ENCODE data around the gene SLC26A1.
A peak's percentile ranks its signal among the peaks of the same experiment; 100 is the strongest.

The SLC26A1 gene

DNA sequence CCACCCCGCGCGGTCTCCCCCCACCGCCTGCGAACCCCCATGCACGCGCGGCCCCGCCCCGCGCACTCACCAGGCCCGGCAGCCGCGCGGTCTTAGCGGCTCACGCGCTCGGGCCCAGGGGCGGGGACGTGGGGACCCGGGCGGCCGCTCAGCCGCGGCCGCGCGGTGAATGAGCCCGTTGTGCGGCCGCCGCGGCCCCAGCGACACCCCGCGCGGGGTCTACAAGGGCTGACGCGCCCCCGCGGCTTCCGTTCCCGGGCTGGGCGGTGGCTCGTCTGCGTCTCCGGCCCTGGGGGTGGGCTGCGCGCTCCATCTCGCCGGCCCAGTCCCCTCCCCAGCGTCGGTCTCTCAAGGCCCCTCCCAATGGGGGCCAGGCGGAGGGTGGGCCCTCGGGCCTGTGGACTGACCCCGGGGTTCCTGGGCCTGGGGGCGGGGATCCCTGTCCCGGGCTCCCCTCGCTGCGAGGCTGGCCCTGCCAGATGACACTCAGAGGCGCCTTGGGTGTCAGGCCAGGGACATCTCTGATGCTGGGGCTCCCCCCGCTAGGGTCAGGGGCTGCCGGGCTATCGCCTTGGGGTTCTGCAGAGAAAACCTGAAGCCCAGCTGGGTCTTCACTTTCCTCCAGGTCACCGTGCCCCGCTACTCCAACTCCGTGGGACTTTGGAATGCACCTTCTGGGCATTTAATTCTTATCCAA lies 4.3 kb upstream of the SLC26A1 start:
- peak; percentile 63 for DNase-seq

DNA sequence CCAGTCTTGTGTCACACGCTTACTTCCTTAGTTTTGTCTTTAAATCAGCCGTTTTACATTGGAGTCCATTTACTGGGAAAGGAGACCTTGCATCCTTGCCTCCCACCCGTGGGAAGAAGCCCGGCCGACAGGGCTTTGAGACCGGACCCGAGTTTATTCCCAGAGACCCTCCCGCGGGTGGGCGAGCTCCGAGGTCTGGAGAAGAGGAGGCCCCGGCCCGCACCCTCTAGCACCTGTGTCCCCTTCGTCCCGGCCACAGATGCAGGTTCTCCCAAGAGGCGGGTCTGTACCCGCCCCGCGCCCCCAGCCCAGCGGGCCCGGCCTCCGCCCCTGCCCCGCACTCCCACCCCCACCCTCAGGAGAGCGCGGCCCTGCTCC lies 3.8 kb upstream of the SLC26A1 start:
- no peak for DNase-seq

DNA sequence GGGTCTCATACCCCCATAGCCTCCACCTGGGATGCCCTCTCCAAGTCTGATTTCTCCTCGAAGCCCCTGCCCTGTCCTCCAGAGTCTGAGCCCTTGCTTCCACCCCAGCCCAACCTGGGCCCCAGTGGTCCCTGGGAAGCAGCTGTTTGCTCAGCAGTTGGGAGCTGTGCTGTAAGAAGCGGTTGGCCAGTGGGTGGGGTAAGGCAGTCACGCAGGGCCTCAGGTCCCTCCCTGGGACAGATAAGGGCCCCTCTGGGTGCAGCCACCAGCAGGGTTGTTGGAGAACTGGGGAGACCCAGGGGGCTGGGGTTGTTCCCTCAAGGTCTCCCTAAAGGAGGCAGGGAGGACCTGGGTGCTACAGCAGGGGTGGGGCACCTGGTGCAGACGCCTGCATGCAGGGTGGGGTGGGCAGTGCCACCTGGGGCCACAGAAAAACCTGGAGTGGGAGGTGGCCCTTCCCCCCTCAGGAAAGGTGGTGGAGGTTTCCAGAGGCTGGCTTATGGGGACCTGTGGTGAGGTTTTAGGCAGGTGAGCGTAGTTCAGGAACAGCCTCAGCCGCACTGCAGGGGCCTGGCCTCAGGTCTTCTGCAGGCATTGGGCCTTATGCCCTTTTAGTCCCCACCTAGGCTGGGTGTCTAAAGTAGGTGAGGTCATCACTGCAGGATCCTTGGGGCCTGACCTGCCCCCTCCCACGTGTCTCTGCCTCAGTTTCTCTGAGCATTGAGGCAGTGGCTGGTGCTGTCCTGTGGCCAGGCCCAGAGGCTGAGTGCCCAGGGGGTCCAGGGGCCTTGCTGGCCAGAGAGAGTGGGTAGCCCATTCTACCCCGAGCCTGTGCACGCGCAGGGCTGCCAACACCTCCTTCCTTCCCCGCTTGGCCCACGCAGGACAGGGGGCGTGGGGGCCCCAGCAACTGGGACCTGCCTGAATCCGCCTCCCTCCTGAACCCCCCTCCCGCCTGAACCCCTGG lies 3.1 kb upstream of the SLC26A1 start:
- no peak for DNase-seq

DNA sequence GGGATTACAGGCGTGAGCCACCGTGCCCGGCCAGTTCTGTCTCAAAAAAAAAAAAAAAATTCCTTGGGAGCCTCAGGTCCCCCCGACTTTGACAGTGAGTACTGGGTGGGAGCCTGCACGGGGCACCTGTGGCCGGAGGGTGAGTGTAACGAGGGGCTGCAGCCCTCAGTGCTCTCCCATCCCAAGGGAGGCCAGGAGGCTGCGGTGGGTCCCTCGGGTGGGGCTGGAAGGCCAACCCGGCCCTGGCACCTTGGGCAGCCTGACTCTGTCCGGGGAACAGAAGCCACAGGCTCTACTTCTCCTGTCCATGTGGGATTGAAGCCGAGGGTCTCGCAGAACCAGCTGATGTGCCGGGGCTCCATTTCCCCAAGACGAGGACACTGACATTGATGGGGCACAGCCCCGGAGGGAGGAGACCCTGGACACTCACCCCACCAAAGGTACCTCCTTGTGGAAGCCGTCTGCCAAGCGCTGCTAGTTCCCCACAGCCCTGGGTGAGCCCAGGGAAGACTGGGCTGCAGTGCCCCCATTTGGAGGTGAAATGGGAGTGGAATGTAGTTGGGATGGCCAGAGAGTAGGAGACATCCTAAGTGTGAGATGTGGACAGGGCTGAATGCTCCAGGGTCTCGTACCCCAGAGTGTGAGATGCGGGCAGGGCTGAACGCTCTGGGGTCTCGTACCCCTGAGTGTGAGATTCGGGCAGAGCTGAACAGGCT lies 2.3 kb upstream of the SLC26A1 start:
- no peak for DNase-seq

DNA sequence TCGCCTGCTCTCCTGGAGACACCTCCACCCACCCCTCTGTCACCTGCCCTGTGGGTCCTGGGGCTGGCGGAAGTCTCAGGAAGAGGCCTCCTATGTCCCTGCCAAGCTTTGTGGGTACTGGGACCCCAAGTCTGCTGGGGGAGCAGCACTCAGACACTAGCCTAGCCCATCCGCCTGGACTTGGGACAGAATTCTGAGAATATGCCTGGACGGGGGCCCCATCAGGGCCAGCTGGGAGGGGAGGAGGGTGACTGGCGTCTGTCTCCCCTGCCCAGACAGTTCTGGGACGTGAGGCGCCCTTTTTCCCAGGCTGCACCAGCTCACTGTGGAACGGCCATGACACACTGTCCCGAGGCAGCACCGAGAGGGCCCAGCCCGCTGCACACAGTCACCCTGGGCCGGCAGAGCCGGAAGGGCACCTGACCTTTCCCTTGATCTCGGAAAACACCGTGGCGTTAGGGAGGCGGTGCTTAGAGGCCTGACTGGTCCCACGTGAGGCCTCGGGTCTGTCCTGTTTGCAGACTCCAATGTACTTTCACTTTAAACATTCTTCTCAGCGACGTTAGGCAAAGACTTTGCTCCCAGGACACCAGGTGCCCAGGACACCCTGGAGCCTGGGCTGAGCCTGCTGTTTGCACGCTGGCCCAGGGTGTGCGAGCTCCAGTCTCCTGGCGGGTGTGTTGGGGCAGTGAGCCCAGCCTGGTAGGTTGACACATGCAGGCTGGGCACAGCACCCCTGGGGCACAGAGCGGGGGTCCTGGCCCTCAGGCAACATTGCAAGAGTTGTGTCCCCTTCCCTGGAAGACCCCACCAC lies 700 bp downstream of the SLC26A1 start:
- DNase-seq = no peak

DNA sequence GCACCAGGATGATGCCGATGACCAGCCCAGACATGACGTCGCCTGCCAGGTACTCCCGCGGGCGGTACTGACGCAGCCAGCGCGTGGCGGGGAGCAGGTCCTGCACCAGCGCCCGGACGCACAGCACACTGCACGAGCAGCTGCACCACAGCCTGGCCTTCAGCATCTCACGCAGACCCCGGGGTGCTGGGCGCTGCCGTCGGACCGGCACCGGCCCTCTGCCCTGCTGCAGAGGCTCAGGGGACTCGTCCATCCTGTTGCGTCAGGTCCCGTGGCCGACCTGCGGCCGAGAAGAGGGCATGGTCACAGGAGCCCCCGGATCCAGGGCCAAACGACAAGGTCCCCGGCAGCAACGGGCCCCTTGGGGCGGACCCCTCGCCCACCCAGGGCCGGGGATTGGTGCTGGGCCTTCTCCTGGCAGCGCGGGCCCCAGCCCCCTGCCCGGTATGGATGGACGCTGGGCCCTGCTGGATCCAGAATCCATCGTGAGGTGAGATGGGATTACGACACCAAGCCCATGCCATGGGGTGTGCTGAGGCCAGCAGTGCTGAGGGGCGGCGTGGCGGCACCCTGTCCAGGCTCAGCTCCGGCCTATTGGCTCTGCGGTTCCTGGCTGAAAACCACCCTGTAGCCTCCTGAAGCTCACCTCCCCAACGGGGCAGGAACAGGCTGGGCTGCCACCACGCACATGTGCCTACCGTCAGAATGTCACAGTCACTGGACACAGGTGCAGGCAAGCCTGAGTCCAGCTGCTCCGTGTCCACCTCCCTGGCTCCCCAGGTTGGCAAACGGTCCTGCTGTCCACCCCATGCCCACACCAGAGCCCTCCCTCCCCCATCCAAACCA lies 1.5 kb downstream of the SLC26A1 start:
- DNase-seq = no peak

DNA sequence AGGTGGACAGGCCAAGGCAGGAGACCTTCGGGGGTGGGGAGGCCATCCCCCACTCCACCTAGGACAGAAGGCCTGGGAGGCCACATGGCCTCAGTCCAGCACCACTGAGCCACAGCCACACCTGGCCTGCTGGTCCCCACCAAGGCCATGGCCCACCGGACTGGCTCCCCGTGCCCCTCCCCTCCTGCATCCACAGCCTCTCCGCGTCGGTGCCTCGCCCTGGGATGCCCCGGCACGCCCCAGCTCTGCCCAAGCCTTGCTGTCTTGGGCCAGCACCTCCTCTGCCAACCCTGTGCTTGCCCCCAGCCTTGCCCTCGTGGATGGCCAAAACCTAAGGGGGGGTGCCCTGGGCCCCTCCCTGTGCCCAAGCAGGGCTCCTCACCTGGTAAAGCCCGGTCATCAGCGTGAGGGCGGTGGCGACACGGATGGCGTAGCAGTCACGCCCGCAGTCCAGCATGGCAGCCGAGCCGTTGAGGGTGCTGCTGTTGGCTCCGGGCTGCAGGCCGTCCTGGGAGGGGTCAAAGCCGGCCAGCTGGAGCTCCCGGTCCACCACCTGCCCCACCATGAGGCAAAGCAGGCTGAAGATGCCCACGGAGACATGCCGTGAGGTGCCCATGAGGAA lies 2.3 kb downstream of the SLC26A1 start:
- no peak for DNase-seq

DNA sequence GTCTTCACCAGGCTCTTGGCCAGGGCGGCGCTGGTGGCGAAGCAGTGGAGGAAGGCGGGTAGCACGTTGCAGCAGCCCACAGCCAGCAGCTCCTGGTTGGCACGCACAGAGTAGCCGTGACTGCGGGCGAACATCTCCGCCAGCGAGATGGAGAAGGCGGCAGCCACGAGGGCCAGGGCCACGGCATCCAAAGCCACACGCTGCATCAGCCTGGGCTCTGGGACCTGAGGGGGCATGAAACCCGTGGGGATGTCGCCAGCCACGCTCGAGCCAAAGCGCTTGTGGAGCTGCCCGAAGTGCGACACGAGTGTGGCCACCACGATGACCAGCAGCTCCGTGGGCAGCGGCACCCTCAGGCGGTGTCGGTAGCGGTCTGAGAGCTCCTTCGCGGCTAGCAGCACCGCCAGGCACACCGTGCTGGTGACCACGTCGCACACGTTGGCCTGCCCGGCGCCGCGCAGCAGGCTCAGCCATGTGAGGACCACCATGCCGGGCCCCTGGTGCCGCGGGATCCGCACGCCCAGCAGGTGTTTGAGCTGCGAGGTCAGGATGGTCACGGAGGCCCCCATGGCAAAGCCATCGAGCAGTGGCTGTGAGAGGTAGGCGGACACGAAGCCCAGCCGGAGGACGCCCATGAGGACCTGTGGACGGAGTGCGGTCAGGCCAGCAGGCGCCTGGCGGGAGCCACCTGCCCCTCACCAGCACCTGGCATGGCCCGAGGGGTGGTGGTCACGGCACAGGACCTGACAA lies 3.3 kb downstream of the SLC26A1 start:
- no peak for DNase-seq

DNA sequence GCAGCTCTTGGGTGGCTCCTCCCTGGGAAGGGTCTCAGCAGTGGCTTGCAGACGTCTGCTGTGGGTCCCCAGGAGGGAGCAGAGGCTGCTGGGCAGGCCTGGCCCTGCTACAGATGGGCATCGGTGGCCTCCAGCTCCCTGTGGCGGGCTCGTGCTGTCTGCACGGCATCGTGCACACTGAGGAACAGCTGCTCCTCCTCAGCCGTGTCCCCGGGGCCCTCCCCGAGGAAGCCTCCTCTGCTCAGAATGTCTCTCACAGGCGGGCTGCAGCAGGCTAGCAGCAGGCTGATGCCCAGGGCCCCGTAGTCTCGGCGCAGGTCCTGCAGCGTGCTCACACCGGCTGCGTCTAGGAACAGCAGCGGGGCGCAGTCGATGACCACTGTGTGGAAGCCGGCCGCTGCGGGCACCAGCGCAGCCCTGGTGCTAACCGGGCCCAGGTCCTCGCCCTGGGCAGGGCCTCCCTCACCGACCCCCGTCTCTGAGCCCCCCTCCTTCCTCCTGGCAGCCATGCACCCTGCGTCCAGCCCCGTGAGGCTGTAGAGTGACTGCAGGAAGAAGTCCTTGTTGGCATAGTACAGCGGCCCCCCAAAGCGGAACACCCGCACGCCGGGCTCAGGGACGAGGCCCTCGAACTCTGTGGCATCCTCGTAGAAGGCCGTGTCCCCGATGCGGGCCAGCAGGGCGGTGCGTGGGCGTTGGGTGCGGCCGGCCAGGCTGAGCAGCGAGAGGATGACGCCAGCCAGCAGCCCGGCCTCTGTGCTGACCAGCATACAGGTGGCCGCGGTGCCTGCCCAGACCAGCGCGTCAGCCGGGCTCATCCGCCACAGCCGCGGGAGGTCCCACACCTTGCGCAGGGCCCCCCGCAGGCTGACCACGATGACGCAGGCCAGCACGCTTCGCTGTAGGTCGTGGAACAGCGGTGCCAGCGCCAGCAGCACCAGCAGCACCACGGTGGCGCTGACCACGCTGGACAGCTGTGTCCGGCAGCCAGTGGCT lies 4.2 kb downstream of the SLC26A1 start:
- peak; percentile 50 for DNase-seq

DNA sequence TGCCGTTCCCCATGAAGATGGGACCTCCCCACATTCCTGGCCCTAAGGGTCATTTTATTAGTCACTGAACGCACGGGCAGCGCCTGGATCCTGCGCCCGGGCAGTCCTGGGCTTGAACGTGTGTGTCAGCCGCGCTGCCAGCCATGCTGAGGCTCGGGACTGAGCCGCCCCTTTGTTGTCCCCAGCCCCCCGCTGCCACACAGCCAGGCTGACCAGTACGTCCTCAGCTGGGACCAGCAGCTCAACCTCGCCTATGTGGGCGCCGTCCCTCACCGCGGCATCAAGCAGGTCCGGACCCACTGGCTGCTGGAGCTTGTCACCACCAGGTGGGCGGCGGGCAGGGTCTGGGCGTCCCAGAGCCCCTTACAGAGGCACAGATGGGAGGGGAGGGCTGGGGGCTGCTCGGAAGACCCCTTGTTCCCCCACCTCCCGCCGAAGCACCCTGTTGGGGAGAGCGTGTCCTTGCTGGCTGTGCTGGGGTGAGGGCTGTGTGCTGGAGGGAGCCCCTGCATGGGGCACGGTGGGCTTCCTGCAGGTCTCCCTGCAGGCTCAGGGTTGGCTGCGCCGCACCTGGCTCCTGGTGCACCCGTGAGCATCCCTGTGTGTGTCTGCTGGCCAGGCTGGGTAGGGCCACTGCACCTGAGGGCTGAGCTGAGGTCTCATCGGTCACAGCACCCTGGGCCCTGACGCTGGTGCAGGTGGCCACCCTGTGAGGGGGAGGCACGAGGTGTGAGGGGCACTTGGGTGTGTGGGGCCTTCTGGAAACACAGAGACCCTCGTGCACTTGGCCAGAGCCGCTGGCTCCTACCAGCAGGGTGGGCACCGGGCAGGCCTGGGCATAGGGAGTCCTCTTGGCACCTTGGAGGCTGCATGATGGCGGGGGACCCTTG lies 5.3 kb downstream of the SLC26A1 start:
- DNase-seq = no peak

DNA sequence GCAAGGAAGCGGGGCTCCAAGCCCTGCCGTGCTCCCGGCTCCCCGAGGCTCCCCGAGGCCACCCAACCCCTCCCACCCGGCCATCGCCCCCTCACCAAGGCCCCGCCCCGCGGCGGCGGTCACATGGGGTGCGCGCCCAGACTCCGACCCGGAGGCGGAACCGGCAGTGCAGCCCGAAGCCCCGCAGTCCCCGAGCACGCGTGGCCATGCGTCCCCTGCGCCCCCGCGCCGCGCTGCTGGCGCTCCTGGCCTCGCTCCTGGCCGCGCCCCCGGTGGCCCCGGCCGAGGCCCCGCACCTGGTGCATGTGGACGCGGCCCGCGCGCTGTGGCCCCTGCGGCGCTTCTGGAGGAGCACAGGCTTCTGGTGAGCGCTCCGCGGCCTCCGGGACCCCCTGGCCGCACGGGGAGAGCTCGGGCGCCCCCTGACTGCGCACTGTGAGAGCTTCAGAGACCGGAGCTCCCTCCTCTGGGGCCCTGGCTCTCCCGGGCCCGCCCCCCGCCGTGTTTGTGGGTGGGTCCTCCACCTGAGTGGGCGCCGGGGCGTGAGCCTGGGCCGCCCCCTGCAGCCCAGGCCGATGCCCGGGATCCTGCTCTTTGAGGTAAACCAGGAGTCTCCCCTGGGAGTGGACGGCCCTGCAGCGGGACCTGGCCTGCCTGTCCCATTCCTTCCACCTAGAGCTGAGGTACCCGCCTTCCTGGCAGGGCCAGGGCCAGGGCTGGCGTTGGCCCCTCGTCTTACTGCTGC lies 6.2 kb downstream of the SLC26A1 start, which contains the start of gene IDUA:
IDUA (plus strand) TSS at position 166 of the 745 bp plus-strand sequence; CDS start at position 207, 41 bp downstream.
- peak; percentile 79 for DNase-seq

DNA sequence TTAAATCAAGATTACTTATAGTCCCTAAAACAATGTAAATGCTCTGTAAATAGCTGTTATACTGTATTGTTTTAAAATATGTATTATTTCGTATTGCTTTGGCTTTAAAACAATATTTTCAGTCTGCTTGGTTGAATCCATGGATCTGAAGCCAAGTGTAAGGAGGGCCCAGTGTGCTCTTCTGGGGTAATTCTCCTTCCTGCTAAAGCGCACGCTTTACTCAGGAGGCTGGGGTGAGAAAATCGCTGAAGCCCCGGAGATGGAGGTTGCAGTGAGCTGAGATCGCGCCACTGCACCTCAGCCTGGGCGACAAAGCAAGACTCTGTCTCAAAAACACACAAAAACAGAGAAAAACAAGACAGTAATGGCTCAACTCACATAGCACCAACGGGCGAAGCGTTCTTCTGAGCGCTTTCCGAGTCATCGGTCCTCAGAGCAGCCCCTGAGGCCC lies 6.8 kb downstream of the SLC26A1 start:
- peak; percentile 79 for DNase-seq

DNA sequence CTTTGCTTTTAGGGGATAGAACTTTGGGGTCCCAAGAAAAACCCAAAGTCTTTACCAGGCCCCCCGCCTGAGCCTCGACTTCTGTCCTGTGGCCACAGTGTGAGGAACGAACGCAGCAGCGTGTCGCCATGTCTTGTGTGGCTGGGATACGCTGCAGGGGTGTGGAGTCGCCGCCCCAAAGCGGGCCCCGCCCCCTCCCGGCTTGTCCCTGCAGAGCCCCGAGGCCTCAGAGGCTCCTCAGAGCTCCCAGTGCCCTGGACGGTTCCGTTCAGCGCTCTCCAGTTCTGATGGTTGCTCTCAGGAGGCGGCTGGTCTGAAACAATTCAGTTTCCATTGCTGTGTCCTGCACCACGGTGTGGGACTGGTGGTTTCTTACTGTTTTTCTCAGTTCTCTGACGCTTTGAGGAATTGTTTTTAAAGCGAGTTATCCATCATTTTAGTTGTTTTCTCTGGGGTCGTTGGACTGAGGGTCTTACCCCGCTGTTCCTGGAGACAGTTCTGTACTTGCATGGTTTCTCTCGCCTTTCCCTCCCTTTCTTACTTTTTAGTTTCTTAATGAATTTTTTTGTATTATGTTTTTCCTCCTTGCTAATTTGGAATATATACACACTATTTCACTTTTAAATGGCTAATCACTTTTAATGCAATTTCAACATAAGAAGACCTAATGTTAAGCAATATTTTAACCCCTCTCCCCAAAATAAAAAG lies 7.9 kb downstream of the SLC26A1 start:
- peak; percentile 44 for DNase-seq

DNA sequence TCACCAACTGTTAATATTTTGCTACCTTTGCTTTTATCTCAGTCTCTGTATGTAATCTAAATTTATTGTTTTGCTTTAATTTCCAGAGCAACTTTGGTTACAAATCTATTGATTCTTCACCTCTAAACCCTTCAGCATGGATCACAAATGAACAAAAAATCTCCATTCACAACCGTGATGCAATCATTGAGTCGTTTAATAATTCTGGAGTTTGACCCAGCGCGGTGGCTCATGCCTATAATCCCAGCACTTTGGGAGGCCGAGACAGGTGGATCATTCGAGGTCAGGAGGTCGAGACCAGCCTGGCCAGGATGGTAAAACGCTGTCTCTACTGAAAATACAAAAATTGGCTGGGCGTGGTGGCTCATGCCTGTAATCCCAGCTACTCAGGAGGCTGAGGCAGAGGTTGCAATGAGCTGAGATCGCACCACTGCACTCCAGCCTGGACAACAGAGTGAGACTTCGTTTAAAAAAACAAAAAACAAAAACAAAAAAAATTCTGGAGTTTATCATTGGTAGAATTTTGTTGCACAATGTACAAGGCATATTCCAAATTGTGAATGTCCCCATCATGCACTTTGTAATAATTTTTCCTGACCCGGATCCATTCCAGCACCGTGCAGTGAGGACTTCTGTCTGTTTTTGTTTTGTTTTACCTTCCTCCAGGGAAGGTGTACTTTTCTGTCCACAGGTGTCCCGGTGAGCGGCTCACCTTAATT lies 8.7 kb downstream of the SLC26A1 start:
- DNase-seq = no peak

DNA sequence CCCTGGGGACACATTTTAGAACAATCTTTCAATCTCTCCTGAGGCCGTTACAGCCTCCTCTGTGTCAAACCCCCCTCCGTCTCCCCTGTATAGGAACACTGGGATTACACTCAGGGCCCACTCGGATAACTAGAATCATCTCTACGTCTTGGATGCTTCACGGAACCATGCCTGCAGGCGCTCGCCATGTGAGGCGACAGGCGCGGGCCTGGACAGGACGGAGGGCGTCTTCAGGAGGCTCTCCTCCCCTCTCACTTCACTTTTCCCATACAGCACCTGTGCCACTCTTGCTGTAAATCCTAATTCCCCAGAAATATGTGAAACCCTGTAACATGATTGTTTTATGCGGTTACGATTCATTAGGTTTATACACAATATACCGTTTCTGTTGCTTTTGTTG lies 10.4 kb downstream of the SLC26A1 start:
- DNase-seq = no peak

DNA sequence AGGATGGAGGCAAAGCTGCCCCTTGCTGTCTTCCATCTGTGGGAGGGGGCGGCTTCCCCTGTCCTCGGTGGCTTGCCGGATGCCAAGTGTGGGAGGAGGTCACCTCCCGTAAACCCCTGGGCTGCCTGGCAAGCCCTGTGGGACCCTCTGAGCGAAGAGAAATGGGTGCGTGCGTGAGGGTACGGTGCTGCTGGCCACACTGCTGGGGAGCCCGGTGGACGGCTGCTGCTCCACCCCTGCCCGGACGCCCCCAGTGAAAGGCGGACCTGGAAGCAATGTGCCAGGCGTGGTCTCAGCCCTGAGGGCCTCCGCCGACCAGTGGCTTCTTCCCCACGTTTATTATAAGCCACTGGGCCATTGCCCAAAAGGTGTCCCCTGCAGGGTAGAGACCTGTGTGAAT lies 10.9 kb downstream of the SLC26A1 start:
- DNase-seq = no peak
